A673 (cell line): Measurements from ENCODE around the gene BAIAP2. TPM values are rescaled to one million over a fixed set of nuclear protein-coding genes. Genes with fewer than 3 reads are reported as not detected.

Experiments
- BruUV-seq: library from RNA; stranded (reverse); fragments of 400-500 nt; replicated peaks from 2 replicates; lab custom pipeline; 2021; lab: Mats Ljungman, UMichigan
- CTCF ChIA-PET: fragments of 300-600 bp; sonication (Branson Sonifier 250); formaldehyde crosslinking; loops from one replicate; lab custom pipeline; 2022; ENCODE audit warnings: antibody characterized with exemption; lab: Charles Lee
- POLR2A ChIA-PET: fragments of 300-600 bp; sonication (Branson Sonifier 250); formaldehyde crosslinking; loops from one replicate; lab custom pipeline; 2022; ENCODE audit warnings: antibody characterized with exemption; ENCODE audit not compliant: low non-redundant PET; lab: Charles Lee
- DNase-seq: peaks from one replicate; pipeline ENCODE4 v3.0.0-alpha.2; 2015; ENCODE audit warnings: low spot score
- H3K27ac ChIP-seq: fragments of 200-600 bp; sonication (generic); 2 replicates; pipeline ENCODE4 v1.5.1; 2016; ENCODE audit warnings: mixed run types, low read depth, mild to moderate bottlenecking, mixed read lengths, antibody characterized with exemption, low read length; ENCODE audit not compliant: poor library complexity, severe bottlenecking
- H3K27me3 ChIP-seq: fragments of 200-600 bp; sonication (generic); replicated peaks from 2 replicates; pipeline ENCODE4 v1.6.1; 2017; ENCODE audit warnings: mixed run types, low read depth, mild to moderate bottlenecking, mixed read lengths, antibody characterized with exemption, low read length; ENCODE audit not compliant: insufficient read depth, poor library complexity
- H3K36me3 ChIP-seq: fragments of 200-600 bp; sonication (generic); 2 replicates; pipeline ENCODE4 v1.6.1; 2016; ENCODE audit warnings: mixed run types, mild to moderate bottlenecking, mixed read lengths, antibody characterized with exemption, low read length; ENCODE audit not compliant: insufficient read depth, poor library complexity, severe bottlenecking
- H3K4me1 ChIP-seq: fragments of 200-600 bp; sonication (generic); 2 replicates; pipeline ENCODE4 v1.6.1; 2017; ENCODE audit warnings: mixed run types, mild to moderate bottlenecking, mixed read lengths, antibody characterized with exemption, low read length; ENCODE audit not compliant: insufficient read depth, poor library complexity, severe bottlenecking
- H3K4me3 ChIP-seq: fragments of 200-600 bp; sonication (generic); 2 replicates; pipeline ENCODE4 v1.5.1; 2016; ENCODE audit warnings: low read depth, mixed run types, mild to moderate bottlenecking, mixed read lengths, low read length; ENCODE audit not compliant: poor library complexity, severe bottlenecking
- H3K9me3 ChIP-seq: fragments of 200-600 bp; sonication (generic); 2 replicates; pipeline ENCODE4 v1.6.1; 2016; ENCODE audit warnings: mixed run types, low read depth, mild to moderate bottlenecking, mixed read lengths, antibody characterized with exemption, low read length; ENCODE audit not compliant: poor library complexity, severe bottlenecking
- CTCF ChIP-seq: fragments of 300-800, 200-600 bp; sonication (generic); conservative IDR thresholded peaks from 2 replicates; pipeline ENCODE4 v1.5.1; 2017; ENCODE audit warnings: low read depth, mild to moderate bottlenecking, antibody characterized with exemption, low read length, moderate library complexity, mixed read lengths
- EZH2 ChIP-seq: fragments of 200-600 bp; sonication (generic); IDR thresholded peaks from 2 replicates; pipeline ENCODE4 v1.6.1; 2017; ENCODE audit warnings: borderline replicate concordance, low read depth, mild to moderate bottlenecking, mixed read lengths, antibody characterized with exemption, low read length; ENCODE audit not compliant: poor library complexity, severe bottlenecking
- intact Hi-C: fragments of 100-400 bp; cut with micrococcal nuclease; formaldehyde crosslinking; loops from one replicate; pipeline ENCODE4 v1.10.0; 2022; ENCODE audit not compliant: unreplicated experiment
- total RNA-seq: library from RNA; stranded (reverse); gene quantifications from 2 replicates; pipeline ENCODE4 v1.2.3, GENCODE V29; 2021

Gene BAIAP2
- total RNA-seq, 1 experiment from 2014 or later, result 51.6 TPM

DNA sequence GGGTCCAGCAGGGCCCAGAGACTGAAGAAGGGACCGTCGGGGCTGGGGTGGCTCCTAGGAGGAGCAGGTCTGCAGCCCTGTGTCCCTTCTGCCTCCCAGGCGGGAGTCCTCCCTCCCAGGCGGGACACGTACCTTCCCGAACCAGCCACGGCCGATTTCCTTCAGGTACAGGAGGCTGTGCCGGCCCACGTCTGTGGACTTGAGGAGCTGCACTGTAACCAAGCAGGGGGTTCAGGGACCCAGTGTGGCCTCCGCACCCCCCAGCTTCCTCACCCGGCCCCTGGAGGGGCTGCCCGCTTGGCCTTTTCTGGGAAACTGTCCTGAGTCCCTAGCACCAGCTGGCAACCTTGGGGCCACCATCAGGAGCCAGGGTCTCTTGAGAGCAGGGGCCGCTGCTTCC is 93.4 kb downstream of the BAIAP2 start:
- TF ChIP-seq CTCF, result no peak
- no peak for TF ChIP-seq EZH2
- BruUV-seq, result no TSS peak
- CTCF ChIA-PET, result interaction anchor here (0.6 kb wide), 1 partner anchor 24 kb away, joined by 8 read pairs; no protein-coding TSS in a partner anchor

DNA sequence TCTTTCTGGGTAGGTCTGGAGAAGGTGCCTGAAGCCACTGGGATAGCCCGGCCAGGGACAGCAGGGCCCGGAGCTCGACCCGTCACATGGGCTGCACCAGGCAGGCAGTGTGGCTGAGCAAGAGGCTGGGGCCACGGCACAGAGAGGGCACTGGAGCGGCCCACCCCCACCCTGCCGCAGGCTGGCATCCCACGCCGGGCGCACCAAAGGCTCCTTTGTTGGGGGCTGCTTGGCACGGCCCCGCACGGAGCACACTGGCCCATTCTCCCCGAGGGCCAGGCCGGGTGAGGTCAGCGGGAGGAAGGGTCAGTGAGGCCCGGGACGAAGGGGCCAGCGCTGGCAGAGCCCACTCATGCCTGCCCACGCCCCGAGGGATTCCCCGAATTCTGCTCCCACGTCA is 93.8 kb downstream of the BAIAP2 start:
- H3K27me3 ChIP-seq, result no peaks in the 10 kb centered on the region
- H3K36me3 ChIP-seq, result no peaks in the 10 kb centered on the region
- no TSS peak for BruUV-seq
- no peaks in the 10 kb centered on the region for H3K9me3 ChIP-seq
- intact Hi-C loops, result no loop called here
- no peak overlapping the region for H3K4me3 ChIP-seq
- H3K4me1 ChIP-seq, result no peaks in the 10 kb centered on the region
- DNase-seq, result no peak
- ChIA-PET CTCF (interaction anchor here (0.6 kb wide), 1 partner anchor 24 kb away, joined by 8 read pairs; no protein-coding TSS in a partner anchor), POLR2A (no interaction called here)
- H3K27ac ChIP-seq, result no peak overlapping the region
- no peak for TF ChIP-seq CTCF
- no peak for TF ChIP-seq EZH2

More for the DNA sequence above, 93.4 kb downstream of the BAIAP2 start:
- Histone ChIP-seq H3K4me1 (no peaks in the 10 kb centered on the region), H3K9me3 (no peaks in the 10 kb centered on the region), H3K4me3 (no peak overlapping the region), H3K36me3 (no peaks in the 10 kb centered on the region), H3K27me3 (no peaks in the 10 kb centered on the region), H3K27ac (no peak overlapping the region)
- no peak for DNase-seq
- intact Hi-C loops, result no loop called here
- POLR2A ChIA-PET, result no interaction called here

- H3K9me3 ChIP-seq, result no peaks in the 10 kb centered on the region
- TF ChIP-seq EZH2, result no peak
- peak; percentile 20; the same call in 1 of the 2 replicates for TF ChIP-seq CTCF
- H3K4me3 ChIP-seq, result no peak overlapping the region
- POLR2A ChIA-PET, result no interaction called here
- CTCF ChIA-PET, result interaction anchor here (0.6 kb wide), 1 partner anchor 242 kb away, joined by 4 read pairs; no protein-coding TSS in a partner anchor
- H3K4me1 ChIP-seq, result no peaks in the 10 kb centered on the region
- no peaks in the 10 kb centered on the region for H3K27me3 ChIP-seq
- no peaks in the 10 kb centered on the region for H3K36me3 ChIP-seq
- H3K27ac ChIP-seq, result no peak overlapping the region
- no TSS peak for BruUV-seq
- intact Hi-C loops, result no loop called here
- no peak for DNase-seq
Observed at GRCh38 chr17:81129289-81129688, 94.3 kb downstream of the BAIAP2 start.
